ENCODE data around the gene SMIM41.

SMIM41 gene

DNA sequence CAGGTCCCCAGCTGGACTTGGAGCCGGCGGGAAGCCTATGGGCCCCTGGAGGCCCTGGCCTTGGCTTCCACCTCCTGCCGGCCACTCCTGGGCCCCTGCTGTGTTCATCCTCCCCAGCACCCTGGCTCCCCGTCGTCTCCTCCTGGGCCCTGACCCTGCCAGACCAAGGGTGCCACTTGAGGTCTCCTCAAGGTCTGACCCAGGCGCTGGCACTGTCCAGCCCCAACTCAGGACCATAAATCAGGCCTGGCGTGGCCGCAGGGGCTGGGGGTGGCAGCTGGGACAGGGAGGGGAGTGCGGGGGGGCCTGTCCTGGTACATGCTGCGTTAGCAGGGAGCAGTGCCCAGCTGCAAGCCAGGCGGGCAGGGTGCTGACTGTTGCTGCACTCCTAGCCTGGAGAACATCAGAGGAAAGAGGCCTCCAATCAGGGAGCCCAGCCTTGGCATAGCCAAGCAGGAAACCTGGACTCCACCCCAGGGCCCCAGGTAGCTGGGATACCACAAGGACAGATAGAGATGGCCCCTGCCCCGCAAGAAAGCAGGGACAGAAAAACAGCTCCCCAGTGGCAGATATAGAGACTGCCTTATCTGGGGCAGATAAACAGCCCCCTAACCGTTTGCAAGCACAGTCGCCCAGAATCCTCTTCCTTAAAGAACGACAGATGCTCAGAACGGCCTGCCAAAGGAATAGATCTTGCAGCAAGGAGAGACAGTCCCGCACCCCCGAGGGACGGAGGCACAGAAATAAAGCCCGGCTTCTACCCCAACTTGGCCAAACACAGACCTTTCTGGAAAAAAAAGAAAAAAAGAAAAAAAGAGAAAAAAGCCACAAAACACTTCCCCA is 16.2 kb upstream of the SMIM41 start:
- DNase-seq: peak; percentile 31

DNA sequence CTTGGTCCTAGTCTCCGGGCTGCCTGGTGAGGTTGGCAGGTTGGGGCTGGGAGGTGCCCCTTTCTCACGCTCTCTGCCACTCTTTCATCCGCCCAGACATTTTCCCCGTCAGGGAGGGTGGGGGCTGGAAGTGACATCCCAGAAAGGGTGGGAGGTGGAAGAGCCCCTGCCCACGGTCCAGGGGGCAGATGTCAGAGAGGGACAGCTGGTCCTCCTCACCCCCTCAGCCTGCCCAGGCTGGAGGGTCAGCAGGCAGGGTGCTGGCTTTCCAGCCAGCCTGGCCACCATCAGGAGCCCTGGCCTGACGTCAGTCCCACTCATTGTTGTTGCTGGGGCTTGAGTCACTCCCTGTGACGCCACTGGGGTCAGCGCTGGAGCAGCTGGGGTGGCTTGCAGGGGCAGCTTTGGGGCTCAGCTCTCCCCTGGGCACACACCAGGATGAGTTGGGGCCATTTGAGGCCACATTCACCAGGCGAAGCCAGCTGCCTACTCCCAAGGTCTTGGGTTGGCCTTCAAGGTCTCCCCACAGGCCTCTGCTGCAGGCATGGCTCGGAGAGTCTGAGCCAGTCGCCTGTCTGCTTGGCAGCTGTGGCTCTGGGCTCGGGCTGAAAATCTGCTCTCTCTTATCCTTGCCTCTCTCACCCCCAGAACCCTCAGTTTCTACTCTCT is 15.4 kb upstream of the SMIM41 start:
- peak; percentile 23 for DNase-seq

- DNase-seq: no peak
These were observed 13.0 kb upstream of the SMIM41 start for GRCh38 chr12:52066346-52067080.

DNA sequence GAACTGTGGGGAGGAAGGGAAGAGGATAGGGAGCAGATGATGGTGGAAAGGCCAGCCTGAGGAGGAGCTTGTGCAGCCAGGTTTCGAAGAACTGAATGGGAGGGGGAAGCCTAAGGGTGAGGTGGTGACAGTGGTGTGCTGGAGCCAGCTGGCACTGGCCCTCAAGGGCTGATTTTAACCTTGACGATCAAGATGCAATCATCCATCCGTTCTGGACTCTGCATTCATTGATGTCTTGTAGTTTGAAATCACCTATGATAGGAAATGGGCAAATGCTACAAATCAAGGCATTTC is 12.5 kb upstream of the SMIM41 start:
- DNase-seq: no peak

GRCh38 chr12:52069327-52070184 is 9.9 kb upstream of the SMIM41 start, which contains the start of gene ATG101:
TSS of gene ATG101 (plus strand) at chr12:52069978. CDS start at chr12:52073651, 3,673 bp downstream.
- DNase-seq: peak; percentile 88

- DNase-seq: no peak
These were observed 9.1 kb upstream of the SMIM41 start for GRCh38 chr12:52070185-52070925.

DNA sequence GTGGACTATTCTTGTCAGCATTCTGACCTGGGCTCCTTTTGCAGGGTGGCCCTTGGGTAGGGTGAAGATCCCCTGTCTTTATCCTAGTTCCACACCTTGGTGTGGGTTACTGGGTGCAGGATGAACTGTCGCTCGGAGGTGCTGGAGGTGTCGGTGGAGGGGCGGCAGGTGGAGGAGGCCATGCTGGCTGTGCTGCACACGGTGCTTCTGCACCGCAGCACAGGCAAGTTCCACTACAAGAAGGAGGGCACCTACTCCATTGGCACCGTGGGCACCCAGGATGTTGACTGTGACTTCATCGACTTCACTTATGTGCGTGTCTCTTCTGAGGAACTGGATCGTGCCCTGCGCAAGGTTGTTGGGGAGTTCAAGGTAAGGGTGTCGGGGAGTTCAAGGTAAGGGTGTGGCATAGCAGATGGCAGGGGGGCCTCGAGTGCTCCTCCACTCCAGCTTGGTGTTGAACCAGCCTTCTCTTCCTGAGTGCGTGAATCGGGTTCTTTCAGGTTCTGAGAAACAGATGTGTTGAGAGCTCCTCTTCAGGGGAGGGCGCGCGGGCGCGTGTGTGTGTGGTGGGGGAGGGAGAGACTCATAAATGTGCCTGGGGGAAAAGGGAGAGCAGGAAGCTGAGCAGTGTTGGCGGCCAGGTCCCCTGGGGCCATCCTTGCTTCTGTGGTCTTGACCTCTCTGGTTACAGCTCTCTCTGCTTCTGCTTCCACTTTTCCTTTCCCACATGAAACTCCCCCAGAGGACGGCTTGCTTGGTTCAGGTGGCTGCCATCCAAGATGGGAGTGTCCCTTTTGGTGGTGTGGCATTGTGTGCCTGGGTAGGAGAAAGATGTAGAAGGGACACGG is 5.7 kb upstream of the SMIM41 start:
- DNase-seq: no peak

DNA sequence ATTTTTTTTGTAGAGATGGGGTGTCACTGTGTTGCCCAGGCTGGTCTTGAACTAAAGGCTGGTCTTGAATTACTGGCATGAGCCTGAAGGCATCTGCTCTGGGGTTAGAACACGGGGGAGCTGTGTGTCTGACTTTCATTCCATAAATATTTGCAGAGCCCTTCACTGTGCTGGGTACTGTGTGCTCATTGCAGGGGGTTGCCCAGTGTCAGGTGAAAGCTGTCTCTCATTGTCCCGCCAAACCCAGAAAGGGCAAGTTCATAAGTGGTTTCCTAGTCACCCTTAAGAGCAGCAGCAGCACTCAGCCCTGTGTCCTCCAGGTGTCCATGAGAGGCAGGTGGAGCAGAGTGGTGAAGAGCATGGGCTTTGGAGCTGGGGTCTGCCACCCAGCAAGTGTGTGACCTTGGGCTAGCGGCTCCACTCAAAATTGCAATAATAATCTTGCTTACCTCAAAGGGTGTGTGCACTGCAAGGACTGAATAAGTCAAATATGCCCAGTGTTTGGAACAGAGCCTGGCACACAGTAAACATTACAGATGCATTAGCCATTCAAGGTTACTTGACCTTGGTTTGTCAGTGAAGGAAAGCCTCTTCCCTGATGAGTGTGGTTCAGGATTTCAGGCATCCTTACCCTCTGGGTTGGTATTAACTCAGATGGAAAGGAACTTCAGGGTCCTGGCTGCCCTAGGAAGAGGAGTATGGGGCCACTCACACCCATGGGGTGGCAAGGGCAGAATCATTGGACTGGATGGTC is 4.4 kb upstream of the SMIM41 start:
- DNase-seq: no peak

DNA sequence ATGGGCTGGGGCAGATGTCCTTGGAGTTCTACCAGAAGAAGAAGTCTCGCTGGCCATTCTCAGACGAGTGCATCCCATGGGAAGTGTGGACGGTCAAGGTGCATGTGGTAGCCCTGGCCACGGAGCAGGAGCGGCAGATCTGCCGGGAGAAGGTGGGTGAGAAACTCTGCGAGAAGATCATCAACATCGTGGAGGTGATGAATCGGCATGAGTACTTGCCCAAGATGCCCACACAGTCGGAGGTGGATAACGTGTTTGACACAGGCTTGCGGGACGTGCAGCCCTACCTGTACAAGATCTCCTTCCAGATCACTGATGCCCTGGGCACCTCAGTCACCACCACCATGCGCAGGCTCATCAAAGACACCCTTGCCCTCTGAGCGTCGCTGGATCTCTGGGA is 2.7 kb upstream of the SMIM41 start:
- DNase-seq: no peak

- DNase-seq: no peak
These were observed 1.2 kb upstream of the SMIM41 start for GRCh38 chr12:52078276-52078675.

DNA sequence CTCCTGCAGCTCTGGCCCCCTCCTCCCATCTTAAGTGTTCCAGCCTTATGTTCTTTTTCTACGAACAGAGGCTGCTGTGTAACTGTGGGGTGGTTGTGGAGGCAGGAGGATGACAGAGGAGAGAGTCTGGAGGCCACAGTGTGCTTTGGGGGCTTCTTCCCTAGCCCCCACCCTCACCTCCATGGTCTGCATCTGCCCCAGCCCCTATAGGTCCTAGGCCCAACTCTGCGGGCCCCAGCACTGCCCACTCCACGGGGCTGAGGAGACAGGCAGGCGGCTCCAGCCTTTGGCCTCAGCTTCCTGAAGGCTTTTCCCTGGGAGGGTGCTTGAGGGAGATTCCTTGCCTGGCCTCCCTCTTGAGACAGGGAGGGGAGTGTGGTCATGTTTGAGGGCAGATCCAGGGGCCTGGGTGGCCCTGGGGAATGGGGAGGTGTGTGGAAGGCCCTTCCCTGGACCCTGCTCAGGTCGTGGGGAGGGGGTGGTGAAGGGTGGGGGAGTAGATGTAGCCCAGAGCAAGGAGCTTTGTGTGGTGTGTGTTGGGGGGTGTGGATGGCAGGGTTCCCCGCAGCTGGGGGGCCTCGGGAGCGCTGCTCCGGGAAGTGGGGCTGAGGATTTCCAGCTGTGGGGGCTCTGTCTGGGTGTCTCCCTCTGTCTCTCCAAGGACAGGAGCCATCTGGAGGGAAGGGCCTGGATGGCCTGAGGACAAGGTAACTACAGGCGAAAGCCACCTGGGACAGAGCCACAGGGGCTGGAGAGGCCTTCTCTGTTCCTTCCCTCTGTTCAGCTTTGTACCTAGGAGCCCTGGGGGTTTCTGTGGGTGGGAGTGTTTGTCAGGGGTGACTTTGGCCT is 1.1 kb downstream of the SMIM41 start:
- no peak for DNase-seq

GRCh38 chr12:52081263-52081733 is 1.8 kb downstream of the SMIM41 start:
- peak; percentile 30 for DNase-seq

- DNase-seq: no peak
These were observed 2.6 kb downstream of the SMIM41 start for GRCh38 chr12:52082026-52082668.

- DNase-seq: no peak
These were observed 3.1 kb downstream of the SMIM41 start for GRCh38 chr12:52082669-52082987.

DNA sequence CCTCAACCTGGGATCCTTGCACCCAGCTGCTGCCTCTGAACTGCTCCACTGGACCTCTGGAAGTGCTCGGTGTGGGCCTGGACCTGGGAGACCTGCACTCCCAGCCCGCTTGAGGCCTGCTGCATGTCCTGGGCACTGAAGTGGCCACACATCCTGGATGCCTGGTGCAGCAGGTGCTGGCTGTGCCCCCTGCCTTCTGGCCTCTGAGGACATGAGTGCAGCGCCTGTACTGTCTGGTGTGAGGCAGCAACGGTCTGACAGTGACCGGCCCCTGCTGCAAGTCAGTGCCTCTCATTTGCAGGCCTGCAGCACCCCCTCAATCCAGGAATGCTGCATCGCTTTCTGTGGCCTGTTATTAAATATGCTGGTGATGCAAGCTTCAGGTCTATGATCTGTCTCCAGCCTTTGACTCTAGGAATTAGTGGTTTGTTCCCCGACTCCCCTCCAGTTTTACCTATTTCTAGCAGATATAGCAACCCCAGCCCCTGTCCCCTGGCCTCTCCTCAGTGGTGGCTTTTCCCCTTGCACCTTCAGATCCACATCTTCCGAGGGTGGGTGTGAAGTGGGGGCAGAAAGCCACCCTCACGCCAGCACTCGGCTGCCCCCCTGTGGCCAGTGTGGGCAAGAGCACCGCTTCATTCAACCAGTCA is 3.6 kb downstream of the SMIM41 start:
- peak; percentile 77 for DNase-seq

GRCh38 chr12:52083638-52083996 is 4.1 kb downstream of the SMIM41 start:
- no peak for DNase-seq

DNA sequence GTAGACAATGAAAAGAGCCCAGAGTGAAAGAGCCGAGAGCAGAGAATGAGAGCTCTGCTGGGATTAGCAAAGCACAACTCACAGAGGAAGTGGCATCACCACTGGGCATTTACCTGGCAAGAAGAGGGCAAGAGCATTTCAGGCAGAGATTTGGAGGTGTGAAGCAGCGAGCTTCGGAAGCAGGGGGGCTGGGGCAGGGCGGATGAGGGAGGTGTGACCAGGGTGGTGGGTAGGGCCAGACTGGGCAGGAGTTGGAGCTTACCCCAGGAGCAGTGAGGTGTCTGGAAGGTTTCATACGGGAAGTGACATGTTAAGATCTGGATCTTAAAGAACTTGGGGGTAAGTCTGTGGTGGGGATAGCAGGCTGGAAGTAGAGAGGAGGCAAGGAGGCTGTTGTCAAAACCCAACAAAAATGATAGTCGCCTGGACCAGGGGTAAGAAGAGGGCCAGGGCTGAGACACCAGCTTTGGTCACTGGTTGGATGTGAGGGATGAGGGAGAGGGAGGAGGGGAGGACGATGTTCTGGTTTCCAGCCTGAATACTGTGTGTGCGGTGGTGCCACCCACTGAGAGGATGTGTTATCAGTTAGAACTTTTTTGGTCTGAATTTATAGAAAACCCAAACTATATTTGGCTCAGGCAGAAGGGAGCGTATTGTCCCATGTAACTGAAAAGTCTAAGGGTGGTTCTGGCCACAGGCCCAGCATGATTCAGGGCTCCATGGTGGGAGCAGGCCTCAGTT is 5.2 kb downstream of the SMIM41 start:
- no peak for DNase-seq

Measured in activated T-cell treated with anti-CD3 and anti-CD28 coated beads, Interleukin-2, amount 50 U/mL, for 1 hour (primary cell).